Bronchial epithelial cell (primary cell): ENCODE data around the gene ACTR1A. TPM values are rescaled to one million over a fixed set of nuclear protein-coding genes. Genes with fewer than 3 reads are reported as not detected.
"Not testable (repeated sequence)": the region's sequence is repeated elsewhere in the genome, so short reads cannot be mapped to it uniquely, and the experiment has no call there.

Source experiments
- DNase-seq: peaks from one replicate; pipeline ENCODE4 v3.0.0-alpha.2; 2010; ENCODE audit warnings: low read depth
- FAIRE-seq: peaks from 2 replicates; lab custom pipeline; 2011; peaks lifted over from hg19 to GRCh38; lab: Jason Lieb, UNC
- H3K27me3 ChIP-seq: 2 replicates; pipeline ENCODE4 v1.5.1; 2011; ENCODE audit warnings: low read length; ENCODE audit not compliant: control insufficient read depth, insufficient read depth
- H3K36me3 ChIP-seq: 2 replicates; pipeline ENCODE4 v1.5.1; 2011; ENCODE audit warnings: low read length; ENCODE audit not compliant: control insufficient read depth, insufficient read depth
- H3K4me3 ChIP-seq: 2 replicates; pipeline ENCODE4 v1.5.1; 2011; ENCODE audit warnings: mild to moderate bottlenecking, low read depth, low read length, control low read depth
- CTCF ChIP-seq: IDR thresholded peaks from 2 replicates; pipeline ENCODE4 v1.5.1; 2011; ENCODE audit warnings: mild to moderate bottlenecking, moderate library complexity, low read length, control low read depth, inconsistent platforms; ENCODE audit not compliant: insufficient read depth, severe bottlenecking
- total RNA-seq: library from RNA; depleted of rRNA; stranded (reverse); fragments of >200 nt; gene quantifications from 2 replicates; pipeline ENCODE4 v1.2.1, GENCODE V29; 2014

Gene ACTR1A
- total RNA-seq, 1 donor from 2014 or later: 53.2 TPM

DNA sequence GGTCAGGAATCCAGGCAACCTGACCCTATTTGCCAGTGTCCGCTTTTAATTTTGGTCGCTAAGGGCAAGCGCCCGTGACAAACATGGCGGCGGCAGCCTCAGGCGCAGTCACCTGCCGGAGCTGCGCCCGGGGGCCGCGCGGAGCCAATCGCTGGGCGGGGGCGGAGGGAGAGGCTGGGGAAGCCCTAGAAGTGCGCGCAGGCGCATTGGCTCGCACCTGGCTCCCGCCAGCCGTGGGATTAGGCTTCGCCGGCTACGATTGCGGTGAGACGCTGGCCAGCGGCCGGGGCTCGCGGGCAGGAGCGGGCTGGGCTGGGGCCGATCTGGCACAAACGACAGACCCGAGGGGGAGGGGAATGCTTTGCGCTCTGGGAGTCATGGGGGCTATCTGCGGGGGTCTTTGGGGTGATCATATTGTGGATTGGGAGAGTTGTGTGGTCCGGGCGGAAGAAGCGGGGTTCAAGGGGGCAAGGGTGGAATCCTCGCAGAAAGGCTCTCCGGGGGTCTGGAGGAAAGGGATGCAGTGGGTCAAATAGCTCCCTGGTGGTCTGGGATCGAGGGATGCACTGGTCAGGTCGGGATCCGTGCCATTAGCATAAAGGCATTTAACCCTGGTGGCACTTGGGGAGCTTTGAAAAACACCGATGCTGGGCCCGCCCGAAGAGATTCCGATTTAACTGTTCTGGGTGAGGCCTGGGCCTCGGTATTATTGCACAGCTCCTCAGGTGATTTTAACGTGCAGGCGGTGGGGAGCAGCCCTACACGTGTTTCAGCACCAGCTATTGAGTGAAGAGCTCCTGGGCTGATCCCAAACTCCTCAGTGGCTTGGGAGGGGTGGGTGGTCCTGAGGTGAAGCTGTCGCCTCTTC, 41.1 kb downstream of the ACTR1A start:
- Histone ChIP-seq H3K27me3 (no peaks in the 10 kb centered on the region), H3K36me3 (no peaks in the 10 kb centered on the region), H3K4me3 (peak overlapping the region; percentile 40)
- FAIRE-seq (no peak), DNase-seq (peak; percentile 77)
- TF ChIP-seq CTCF: no peak

GRCh38 chr10:102460836-102461186, 41.7 kb downstream of the ACTR1A start:
- no peak for DNase-seq
- Histone ChIP-seq H3K4me3 (peak overlapping the region; percentile 5), H3K36me3 (no peaks in the 10 kb centered on the region), H3K27me3 (no peaks in the 10 kb centered on the region)
- no peak for TF ChIP-seq CTCF
- FAIRE-seq: no peak

DNA sequence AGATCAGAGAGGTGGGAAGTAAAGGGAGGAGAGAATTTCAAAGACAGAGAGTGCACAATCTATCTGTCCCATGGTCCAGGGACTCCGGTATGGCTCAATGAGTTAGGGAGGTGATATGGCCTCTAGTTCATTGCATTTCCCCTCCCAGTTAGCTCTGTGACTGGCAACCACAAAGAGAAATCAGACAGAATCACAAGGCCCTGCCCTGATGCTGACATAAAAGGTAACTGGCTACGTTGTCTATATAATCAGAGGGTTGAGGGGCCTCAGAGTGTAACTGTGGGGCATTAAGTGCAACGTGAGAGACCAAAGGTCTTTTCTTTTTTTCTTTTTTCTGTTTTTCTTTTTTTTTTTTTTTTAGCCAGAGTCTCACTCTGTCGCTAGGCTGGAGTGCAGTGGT, 43.9 kb downstream of the ACTR1A start:
- no peak for TF ChIP-seq CTCF
- no peak for FAIRE-seq
- H3K27me3 ChIP-seq: no peaks in the 10 kb centered on the region
- no peak for DNase-seq
- H3K4me3 ChIP-seq: no peak overlapping the region
- no peaks in the 10 kb centered on the region for H3K36me3 ChIP-seq

DNA sequence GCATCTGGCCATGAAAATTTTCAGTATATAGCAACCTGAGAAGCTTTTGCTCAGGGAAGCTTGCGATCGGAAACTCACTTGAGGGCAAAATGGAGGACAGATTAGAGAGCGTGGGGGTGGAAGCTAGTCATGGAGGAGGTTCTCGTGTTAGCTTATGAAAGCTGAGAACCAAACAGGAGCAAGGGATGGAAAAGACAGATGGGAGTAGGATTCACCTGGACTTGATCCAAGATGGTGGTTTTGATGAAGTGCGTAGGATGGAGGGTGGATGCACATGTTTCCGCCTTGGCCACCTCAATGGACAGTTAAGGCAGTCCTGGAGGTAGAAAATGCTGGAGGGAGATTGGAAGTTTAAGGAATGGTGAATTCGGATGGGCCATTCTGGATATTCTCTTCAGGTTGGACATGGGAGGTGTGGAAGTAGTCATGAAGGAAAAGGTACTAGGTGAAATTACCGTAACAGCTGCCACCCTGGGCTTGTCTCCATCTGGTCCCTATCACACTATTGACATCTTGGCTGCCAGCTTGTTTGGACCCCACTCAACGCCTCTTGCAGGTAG, 44.8 kb downstream of the ACTR1A start:
- Histone ChIP-seq H3K36me3 (no peaks in the 10 kb centered on the region), H3K4me3 (no peak overlapping the region), H3K27me3 (no peaks in the 10 kb centered on the region)
- TF ChIP-seq CTCF: no peak
- FAIRE-seq: no peak
- DNase-seq: no peak

GRCh38 chr10:102455893-102456471, 46.5 kb downstream of the ACTR1A start:
- H3K36me3 ChIP-seq: peaks cover 1% of the 10 kb centered on the region
- DNase-seq: peak; percentile 84
- no peaks in the 10 kb centered on the region for H3K27me3 ChIP-seq
- no peak for TF ChIP-seq CTCF
- no peak overlapping the region for H3K4me3 ChIP-seq
- FAIRE-seq: no peak

DNA sequence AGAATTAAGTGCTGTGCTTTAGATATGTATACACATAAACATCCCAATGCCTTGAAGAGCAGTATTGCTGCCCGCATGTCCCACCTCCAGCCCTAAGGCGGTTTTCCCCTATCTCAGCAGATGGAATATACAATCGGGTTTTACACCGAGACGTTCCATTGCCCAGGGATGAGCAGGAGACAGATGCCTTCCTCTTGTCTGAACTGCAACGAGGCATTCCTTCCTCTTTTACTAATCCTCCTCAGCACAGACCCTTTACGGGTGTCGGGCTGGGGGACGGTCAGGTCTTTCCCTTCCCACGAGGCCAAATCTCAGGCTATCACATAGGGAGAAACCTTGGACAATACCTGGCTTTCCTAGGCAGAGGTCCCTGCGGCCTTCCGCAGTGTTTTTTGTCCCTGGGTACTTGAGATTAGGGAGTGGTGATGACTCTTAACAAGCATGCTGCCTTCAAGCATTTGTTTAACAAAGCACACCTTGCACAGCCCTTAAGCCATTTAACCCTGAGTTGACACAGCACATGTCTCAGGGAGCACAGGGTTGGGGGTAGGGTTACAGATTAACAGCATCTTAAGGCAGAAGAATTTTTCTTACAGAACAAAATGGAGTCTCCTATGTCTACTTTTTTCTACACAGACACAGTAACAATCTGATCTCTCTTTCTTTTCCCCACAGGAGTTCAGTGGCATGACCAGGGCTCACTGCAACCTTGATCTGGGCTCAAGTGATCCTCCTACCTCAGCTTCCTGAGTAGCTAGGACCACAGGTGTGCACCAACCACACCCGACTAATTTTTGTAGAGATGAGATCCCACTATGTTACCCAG, 47.6 kb downstream of the ACTR1A start:
- not testable (repeated sequence) for H3K27me3 ChIP-seq, DNase-seq, H3K36me3 ChIP-seq, FAIRE-seq, H3K4me3 ChIP-seq
